ENCODE measurements around the gene CLMN. TPM values are rescaled to one million over a fixed set of nuclear protein-coding genes. Genes with fewer than 3 reads are reported as not detected.

The CLMN gene
- total RNA-seq, 1 donor from 2014 or later, result 9.6 TPM

DNA sequence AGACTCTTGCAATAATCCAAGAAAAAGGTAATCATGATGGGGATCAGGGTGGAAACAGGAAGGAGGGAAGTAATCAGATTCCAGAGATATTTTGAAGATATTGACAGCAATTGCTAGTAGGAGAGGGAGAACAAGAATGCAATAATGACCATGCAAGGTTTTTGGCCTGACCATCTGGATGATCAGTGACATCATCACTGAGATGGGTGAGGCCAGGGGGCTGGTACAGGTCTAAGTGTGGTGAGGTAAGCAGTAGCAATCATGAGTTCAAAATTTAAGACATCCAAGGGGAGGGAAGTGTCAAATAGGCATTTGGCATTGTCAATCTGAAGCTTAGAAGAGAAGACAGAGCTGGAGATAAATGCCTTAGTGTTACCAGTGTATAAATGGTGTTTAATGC, 24.8 kb upstream of the CLMN start:
- TF ChIP-seq, protein P1, sequence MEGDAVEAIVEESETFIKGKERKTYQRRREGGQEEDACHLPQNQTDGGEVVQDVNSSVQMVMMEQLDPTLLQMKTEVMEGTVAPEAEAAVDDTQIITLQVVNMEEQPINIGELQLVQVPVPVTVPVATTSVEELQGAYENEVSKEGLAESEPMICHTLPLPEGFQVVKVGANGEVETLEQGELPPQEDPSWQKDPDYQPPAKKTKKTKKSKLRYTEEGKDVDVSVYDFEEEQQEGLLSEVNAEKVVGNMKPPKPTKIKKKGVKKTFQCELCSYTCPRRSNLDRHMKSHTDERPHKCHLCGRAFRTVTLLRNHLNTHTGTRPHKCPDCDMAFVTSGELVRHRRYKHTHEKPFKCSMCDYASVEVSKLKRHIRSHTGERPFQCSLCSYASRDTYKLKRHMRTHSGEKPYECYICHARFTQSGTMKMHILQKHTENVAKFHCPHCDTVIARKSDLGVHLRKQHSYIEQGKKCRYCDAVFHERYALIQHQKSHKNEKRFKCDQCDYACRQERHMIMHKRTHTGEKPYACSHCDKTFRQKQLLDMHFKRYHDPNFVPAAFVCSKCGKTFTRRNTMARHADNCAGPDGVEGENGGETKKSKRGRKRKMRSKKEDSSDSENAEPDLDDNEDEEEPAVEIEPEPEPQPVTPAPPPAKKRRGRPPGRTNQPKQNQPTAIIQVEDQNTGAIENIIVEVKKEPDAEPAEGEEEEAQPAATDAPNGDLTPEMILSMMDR (conservative IDR thresholded peaks at IDR 0.05; ENCODE audit: low read depth, low read length), result no peak
- H3K4me3 ChIP-seq (ENCODE audit: low read depth, low read length), result no peak overlapping the region
- DNase-seq (ENCODE audit: low read depth), result no peak

DNA sequence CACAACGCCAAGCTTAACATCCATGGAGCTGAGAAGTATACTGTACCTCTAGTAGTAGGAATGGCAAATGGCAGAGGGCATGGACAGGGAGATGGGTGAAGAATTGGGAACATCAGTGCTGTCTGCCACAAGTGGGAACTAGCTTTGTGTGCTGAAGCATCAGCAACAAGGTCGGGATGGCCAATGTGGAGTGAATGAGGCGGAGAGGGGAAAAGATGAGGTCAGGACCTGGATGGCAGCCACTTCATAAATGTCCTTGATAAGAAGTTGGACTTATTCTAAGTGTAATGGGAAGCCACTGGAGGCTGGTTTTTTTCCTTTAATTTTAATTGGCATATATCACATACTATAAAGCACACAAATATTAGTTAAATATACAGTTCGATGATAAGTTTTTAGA, 21.9 kb upstream of the CLMN start:
- H3K4me3 ChIP-seq (ENCODE audit: low read depth, low read length), result no peak overlapping the region
- TF ChIP-seq, protein P1 (conservative IDR thresholded peaks at IDR 0.05; ENCODE audit: low read depth, low read length), result no peak
- DNase-seq (ENCODE audit: low read depth), result no peak

DNA sequence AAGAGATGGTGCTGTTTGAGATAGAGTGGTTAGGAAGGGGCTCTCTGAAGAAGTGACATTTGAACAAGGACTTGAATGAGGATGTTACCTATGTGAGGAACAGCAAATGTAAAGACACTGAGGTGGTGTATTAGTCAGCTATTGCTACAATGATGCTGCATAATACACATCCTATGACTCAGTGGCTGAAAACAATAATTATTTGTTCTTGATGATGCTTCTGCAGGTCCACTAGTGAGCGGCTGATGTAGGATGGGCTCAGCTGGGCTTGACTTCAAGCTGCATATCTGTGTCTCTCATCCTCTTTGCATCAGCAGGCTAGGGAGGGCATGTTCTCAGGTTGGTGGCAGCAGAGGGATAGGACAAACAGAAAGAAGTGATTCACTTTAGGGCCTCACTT, 21.4 kb upstream of the CLMN start:
- no peak overlapping the region for H3K4me3 ChIP-seq (ENCODE audit: low read depth, low read length)
- no peak for DNase-seq (ENCODE audit: low read depth)
- TF ChIP-seq, protein P1 (conservative IDR thresholded peaks at IDR 0.05; ENCODE audit: low read depth, low read length), result no peak

DNA sequence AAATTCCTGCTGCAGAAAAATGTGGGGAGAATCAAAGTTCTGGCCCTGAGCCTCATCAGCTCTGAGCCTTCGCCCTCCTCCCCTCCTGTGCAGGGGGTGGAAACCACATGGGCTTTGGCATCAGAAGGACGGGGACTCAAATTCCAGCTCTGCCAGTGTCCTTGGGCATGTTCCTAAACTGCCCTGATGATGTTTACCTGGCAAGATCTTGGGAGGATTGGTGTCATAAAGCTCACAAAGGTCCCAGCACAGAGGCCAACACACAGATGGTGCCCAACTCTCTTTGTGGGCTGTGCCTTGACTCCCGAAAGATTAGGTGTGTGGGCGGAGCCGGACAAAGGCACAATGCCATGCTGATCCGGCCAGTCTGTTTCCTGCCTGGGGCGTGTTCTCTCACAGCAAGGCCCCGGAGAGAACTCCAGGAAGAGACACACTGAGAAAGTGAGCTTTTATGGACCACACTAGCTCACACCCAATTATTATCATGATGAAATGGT, 20.5 kb upstream of the CLMN start:
- no peak for DNase-seq (ENCODE audit: low read depth)
- TF ChIP-seq, protein P1 (conservative IDR thresholded peaks at IDR 0.05; ENCODE audit: low read depth, low read length), result no peak
- H3K4me3 ChIP-seq (ENCODE audit: low read depth, low read length), result no peak overlapping the region

DNA sequence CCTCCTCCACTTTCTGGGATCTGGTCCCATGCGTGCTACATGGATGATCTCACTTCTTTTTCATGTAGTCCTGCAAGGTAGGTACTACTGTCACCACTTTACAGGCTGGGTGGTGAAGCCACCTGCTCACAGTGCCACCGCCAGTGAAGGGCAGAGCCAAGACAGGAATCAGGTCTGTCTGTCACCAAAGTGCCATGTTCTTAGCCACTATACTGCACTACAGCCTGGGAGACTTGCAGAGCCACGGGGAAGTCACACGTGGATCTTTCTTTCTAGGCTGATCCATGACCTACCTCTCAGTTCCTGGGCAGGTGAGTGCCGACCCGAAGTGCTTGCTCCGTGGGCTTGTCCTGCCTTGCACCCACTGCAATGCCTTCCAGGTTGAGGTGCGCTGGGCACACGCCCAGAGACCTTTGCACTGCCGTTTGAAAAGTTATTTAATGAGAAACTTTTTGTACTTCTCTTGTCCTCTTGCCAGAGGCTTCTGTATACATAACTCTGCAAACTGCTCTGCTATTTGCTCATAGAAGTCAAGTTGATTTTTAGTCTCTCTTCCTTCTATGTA, 19.7 kb upstream of the CLMN start:
- TF ChIP-seq, protein P1 (conservative IDR thresholded peaks at IDR 0.05; ENCODE audit: low read depth, low read length), result no peak
- no peak overlapping the region for H3K4me3 ChIP-seq (ENCODE audit: low read depth, low read length)
- no peak for DNase-seq (ENCODE audit: low read depth)

DNA sequence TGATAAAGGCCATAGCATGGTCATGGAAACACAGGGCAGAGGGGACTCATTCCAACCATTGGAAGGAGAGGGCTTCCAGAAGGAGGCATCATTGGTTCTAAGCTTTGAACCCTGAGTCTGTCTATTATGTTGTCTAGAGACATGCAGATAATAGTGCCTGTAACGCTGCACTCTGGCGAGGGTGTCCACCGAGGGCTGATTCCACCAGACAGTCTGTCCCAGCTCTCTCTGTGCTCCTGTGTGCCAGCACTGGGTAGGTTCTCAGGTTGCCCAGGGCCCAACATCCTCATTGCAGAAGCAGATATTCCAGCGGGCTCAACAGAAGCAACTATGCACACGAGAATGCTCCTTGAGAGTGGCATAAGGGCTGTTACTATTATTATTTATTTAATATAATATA, 18.7 kb upstream of the CLMN start:
- DNase-seq (ENCODE audit: low read depth), result no peak
- H3K4me3 ChIP-seq (ENCODE audit: low read depth, low read length), result no peak overlapping the region
- TF ChIP-seq, protein P1 (conservative IDR thresholded peaks at IDR 0.05; ENCODE audit: low read depth, low read length), result no peak

DNA sequence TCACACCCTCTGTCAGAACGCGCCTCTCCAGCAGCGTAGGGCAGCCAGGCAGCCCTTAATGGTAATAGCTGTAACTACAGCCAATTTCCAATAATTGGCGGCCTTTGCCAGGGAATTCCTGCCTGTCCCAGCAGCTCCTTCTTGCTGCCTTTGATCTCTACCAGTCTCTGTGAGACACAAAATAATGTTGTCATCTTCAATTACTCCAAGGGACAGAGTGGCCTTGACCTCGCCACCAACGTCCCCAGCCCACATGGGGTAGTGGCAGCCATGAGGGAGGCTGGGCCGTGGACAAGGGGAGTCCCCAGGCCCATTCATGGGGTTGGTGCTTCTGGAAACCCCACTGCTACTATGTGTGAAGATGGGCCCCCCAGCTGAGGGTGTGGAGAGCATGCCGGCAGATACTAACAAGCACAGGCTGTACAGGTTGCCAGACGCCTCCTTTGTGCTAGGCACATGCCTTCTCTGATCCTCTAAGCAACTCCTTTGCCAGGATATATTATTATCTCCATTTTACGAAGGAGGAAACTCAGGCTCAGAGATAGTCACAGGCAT, 17.4 kb upstream of the CLMN start:
- TF ChIP-seq, protein P1 (conservative IDR thresholded peaks at IDR 0.05; ENCODE audit: low read depth, low read length), result no peak
- DNase-seq (ENCODE audit: low read depth), result no peak
- H3K4me3 ChIP-seq (ENCODE audit: low read depth, low read length), result no peak overlapping the region
